DMS79 (cell line): Measurements from ENCODE around the gene B3GALT5.

ENCODE experiments used
- DNase-seq: peaks from one replicate; lab custom pipeline; 2025; lab: John Stamatoyannopoulos, UW

B3GALT5 gene

DNA sequence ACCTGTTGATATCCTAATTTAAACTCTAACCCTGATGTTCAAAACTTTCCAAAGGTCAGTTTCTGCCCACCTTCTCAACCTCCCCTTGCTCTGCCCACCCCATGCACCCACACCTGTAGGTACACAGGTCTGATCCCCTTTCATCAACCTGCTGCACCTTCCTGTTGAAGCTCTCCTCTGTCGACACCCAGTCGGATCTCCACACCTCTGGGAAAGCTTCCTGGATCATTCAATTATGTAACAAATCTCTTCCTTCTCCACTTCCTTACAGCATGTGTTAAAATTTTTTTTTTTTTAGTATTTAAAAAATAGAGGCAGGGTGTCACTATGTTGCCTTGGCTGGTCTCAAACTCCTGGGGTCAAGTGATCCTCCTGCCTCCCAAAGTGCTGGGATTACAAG is 87.6 kb downstream of the B3GALT5 start:
- no peak for DNase-seq

DNA sequence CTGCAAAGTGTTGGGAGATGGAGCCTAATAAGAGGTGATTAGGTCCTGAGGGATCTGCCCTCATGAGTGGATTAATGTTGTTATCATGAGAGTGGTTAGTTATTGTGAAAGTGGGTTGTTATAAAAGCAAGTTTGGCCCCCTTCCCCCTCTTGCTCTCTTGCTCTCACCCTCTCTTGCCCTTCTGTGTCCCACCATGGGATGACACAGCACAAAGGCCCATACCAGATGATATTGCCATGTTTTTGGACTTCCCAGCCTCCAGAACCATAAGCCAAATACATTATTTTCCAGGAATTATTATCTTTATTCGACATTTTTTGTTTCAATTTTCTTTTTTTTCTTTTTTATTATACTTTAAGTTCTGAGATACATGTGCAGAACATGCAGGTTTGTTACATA is 90.8 kb downstream of the B3GALT5 start:
- DNase-seq: no peak

DNA sequence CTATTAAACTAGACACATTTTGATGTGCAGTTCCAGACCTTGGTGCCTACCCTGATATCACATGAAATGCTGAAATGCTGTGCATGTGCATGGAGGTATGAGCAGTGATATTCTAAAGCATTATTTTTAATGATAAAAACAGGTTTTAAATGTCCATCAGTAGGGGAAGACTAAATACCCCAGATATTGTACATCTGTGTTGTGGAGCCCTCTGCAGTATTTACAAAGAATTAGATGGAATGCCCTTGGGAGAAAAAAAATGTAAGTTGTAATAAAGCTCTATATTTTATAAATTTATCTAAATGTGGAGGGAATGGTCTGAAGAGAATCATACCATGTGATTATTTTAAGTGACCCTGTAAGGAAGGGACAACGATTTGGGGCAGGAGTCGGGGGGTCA is 93.1 kb downstream of the B3GALT5 start:
- DNase-seq: no peak

GRCh38 chr21:39707316-39707715 is 94.6 kb downstream of the B3GALT5 start:
- no peak for DNase-seq

- no peak for DNase-seq
These were observed 98.1 kb downstream of the B3GALT5 start for GRCh38 chr21:39710866-39711265.

DNA sequence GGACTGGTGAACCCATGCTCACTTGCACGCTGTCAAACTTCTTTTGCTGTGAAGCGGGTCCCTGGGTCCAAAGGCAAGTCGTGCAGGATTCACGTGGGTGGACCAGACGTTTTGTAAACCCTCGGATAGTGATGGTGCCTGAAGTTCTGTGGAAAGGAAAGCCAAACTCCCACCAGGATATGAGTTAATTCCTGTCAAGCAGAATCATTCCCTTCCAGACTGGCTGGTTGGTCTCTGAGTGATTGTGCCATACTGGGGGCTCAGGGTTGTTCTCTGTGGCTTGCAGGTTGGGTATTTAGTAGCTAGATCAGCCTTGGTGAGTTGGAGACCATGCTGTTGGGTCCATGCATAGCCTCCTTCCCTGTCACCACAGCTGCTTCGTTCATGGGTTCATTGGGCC is 99.5 kb downstream of the B3GALT5 start:
- no peak for DNase-seq

- DNase-seq: no peak
These were observed 100.2 kb downstream of the B3GALT5 start for GRCh38 chr21:39712976-39713375.

GRCh38 chr21:39713905-39714304 is 101.2 kb downstream of the B3GALT5 start:
- no peak for DNase-seq

GRCh38 chr21:39714331-39714730 is 101.6 kb downstream of the B3GALT5 start:
- no peak for DNase-seq

DNA sequence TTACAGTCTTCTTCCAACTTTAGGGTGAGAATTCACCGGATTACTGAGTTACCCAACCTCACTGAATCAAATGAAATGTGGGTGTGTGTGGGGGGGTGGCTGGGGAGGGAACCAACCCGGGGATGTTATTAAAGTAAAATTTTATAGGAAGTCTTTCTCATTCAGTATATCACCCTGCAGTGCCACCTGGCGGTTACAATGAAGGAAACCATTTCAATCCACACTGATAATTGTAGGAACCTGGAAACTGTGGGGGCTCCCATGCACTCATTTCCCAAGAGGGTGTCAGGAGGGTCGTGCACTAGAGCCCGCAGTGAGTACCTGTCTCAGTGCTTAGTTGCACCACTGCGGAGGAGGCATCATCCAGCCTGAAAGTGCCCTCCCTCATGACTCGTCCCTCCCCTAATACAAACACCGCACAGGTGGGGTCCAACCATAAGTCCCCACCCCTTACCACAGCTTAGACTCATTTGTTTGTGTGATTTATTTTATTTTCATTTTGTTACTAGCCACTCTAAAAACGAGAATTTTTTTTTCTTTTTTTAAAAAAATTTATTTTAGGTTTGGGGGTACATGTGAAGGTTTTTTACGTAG is 103.2 kb downstream of the B3GALT5 start:
- no peak for DNase-seq

- no peak for DNase-seq
These were observed 107.5 kb downstream of the B3GALT5 start for GRCh38 chr21:39720126-39720778.

DNA sequence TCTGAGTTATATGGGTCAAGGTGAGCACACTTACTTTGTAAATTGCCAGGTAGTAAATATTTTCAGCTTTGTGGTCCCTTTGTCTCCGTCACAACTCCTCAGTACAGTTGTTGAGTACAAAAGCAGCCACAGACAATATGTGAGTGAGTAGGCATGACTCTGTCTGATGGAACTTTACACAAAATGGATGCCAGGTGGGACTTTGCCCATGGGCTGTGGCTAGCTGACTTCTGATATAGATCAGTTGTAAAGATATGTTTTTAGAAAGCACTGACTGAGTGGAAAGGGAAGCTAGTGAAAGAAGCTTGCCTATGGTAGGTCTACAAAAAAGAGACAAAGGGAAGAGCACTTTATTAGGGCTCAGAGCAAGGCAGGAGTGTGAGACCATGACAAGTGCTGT is 109.1 kb downstream of the B3GALT5 start:
- no peak for DNase-seq
